Measurements from ENCODE around the gene PTPA. TPM values are rescaled to one million over a fixed set of nuclear protein-coding genes. Genes with fewer than 3 reads are reported as not detected.

The PTPA gene
- total RNA-seq, 2 experiments from 2014 or later = 111 to 113 TPM

- POLR2A ChIA-PET = interaction anchor here (0.6 to 1.1 kb wide), 3 partner anchors 9 to 1101 kb away, joined by 3 read pairs; no protein-coding TSS in a partner anchor
- CTCF ChIA-PET = interaction anchor here (0.9 kb wide), 1 partner anchor 51 kb away, joined by 3 read pairs; no protein-coding TSS in a partner anchor
These were observed 31.0 kb upstream of the PTPA start for GRCh38 chr9:129080298-129080600.

DNA sequence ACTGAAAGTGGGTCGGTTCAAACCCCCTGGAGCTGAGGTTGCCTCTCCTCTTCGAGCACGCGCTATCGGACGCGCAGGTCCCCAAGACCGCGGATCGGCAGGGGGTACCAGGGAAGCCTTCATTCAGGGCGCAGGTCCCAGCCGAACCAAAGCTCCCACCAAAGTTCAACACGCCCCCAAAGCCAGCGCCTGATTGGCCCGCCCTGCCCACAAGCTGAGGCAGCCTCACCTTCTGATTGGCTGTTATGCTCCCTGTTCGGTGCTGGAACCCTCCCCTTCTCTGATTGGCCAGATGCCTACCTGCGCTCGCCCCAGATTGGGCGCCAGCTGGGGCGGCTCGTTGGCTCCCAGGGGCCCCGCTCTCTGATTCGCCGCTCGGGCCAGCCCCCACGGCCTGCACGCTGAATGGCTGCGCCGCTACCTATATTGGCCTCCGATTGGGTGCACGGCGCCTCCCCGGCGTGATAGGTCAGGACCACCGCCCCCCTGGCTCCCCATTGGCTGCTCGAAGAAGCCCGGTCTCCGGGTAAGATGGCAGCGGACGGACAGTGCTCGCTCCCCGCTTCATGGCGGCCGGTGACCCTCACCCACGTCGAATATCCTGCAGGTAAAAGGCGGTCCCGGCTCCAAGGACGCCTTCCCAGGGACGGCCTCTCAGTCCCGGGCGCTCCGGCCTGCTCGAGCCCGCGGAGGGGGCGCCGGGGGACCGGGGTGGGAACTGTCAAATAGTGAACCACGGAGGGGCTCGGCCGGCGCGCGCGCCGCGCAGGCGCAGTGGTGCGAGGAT is 30.4 kb upstream of the PTPA start, which contains the start of gene DOLPP1:
Gene DOLPP1 (plus strand): TSS at position 511 of the 787 bp plus-strand sequence. CDS start 21 bp downstream, at position 532.
- ChIA-PET CTCF (interaction anchor here (0.9 kb wide), 1 partner anchor 51 kb away, joined by 3 read pairs; no protein-coding TSS in a partner anchor), POLR2A (interaction anchor here (0.5 to 1.1 kb wide), 6 partner anchors 8 to 1101 kb away, joined by 3 to 4 read pairs (median 3); no protein-coding TSS in a partner anchor)

GRCh38 chr9:129081388-129081904 is 29.8 kb upstream of the PTPA start:
- POLR2A ChIA-PET = interaction anchor here (0.9 to 1.0 kb wide), 2 partner anchors 11 to 93 kb away, joined by 3 read pairs; no protein-coding TSS in a partner anchor
- CTCF ChIA-PET = no interaction called here

DNA sequence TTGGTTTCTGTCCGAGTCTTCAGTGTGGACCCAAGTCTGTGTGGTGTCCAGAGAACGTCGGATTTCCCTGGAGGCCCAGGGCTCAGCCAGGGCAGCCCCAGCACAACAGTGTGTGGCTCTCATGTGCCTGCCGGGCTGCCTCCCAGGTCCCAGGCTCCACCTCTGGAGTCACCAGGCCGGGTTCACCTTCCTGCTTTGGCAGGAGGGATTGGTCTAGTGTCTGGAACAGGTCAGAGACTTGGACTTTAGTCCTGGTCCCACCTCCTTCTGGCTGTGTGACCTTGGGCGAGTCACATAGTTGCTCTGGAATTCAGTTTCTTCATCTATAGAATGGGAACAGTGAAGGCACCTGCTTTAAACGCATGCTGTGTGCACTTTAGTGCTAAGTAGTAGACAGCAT is 27.1 kb upstream of the PTPA start:
- ChIA-PET CTCF (no interaction called here), POLR2A (interaction anchor here (0.5 kb wide), 1 partner anchor 185 kb away, joined by 3 read pairs; no protein-coding TSS in a partner anchor)

DNA sequence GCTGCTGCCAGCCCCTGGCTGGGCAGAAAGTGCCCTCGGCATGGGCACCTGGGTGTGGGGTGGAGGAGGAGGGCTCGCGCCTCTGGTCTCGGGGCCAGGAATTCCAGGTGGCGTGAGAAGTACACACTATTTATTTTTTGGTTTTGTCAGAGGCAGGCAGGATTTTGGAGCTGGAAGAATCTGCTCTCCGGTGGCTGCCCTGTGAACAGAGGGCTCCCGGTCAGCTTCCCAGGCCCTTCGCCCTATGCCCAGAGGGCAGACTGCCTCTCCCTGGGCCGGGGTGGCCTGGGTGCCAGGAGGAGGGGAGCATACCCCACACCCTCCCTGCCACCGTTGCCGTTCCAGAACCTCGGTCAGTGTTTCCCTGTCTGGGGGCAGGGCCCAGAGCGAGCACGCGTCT is 22.0 kb upstream of the PTPA start:
- CTCF ChIA-PET = no interaction called here
- POLR2A ChIA-PET = interaction anchor here (0.8 kb wide), 1 partner anchor 9 kb away, joined by 3 read pairs; no protein-coding TSS in a partner anchor

DNA sequence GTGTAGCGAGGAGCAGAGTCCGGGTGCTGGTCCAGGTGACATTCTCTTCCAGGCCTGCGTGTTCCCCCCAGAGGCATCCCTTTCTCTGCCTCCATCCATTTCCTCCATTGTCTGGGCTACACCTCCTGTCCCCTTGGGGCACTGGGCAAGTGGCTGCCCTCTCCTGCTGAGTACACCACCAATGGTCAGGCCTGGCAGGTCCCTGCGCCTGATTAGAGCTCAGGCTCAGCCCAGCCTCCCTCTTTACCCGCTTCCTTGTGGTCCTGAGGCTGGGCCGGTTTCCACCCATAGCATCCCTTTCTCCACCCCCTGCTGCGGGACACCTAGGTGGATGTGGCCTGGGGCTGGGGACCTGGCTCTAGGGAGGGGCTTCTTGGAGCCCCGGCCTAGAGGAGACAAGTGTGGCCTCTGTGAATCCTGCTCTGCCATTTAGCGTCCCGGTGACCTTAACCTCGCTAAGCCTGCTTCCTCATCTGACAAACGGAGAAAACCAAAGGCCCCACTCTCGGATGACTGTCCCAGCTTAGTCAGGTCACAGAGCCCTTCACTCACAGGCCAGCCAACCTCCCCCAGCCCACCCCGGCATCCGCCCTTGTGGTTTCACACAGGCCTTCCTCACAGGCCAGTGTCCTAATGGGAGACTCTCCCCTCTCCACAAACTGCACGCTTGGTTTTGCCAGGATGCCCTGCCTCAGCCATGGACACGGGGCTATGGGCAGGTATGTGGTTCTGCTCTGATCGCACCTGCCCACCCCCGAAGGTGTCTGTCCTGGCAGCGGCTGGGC is 17.4 kb upstream of the PTPA start:
- CTCF ChIA-PET = no interaction called here
- POLR2A ChIA-PET = no interaction called here

GRCh38 chr9:129094387-129095169 is 16.6 kb upstream of the PTPA start:
- ChIA-PET CTCF (no interaction called here), POLR2A (no interaction called here)

DNA sequence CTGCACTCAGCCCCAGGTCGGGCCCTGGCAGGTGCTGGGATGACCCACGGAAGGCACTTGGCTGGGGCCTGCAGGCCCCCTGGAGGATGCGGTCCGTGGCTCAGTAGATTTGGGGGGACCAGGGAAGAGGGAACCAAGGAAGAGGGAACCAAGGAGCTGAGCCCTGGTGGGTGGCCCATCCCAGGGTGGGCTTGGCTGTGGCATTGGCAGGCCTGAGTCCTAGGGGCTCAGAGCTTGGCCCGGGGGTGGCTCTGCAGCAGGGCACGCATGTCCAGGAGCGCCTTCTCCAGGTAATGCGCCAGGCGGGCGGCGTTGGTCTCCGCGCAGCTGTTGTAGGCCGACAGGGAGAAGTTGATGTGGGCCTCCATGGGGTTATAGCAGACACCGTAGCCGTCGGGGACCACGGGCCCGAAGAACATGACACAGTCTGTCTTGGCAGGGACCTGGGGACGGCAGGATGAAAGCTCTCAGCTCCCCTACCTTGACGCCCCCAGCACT is 16.0 kb upstream of the PTPA start:
- ChIA-PET POLR2A (no interaction called here), CTCF (no interaction called here)

DNA sequence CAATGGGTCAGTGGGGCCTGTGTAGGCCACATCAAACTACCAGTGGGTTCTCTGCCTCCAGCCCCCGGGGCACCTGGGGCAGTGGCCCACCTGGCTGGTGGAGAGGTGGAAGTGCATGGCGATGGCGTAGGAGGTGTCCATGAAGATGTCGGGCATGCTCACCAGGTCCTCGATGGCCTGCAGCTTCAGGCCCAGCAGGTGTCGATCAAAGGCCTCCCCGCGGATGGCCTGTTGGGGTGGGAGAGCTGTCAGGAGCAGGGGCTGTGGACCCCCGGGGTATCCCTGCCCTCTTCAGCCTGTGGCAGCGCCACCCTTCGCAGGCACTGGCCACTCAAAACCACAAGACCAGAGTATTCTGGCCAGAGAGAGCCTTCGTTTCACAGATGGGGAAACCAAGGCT is 15.3 kb upstream of the PTPA start:
- CTCF ChIA-PET = no interaction called here
- POLR2A ChIA-PET = no interaction called here

GRCh38 chr9:129097671-129098306 is 13.4 kb upstream of the PTPA start:
- ChIA-PET POLR2A (interaction anchor here (0.7 kb wide), 1 partner anchor 16 kb away, joined by 3 read pairs; no protein-coding TSS in a partner anchor), CTCF (interaction anchor here (0.7 kb wide), 1 partner anchor 79 kb away, joined by 3 read pairs; no protein-coding TSS in a partner anchor)

DNA sequence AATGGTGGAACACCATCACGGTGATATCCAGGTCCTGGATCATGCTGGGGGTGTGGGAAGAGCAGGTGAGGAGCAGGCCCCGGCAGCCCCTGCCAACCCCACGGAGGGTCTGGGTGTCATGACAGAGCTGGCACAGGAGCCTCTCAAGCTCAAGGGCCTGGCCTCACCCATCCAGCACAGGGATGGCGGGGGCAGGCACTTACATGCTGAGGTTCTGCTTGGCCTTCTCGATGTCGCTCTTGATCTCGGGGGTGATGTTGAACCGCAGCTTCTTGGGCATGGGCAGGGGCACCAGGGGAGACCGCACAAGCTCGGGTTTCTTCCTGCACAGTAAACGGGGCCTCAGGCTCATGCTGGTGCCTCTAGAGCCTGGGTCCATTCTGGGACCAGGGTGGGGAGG is 12.9 kb upstream of the PTPA start:
- ChIA-PET CTCF (no interaction called here), POLR2A (no interaction called here)

DNA sequence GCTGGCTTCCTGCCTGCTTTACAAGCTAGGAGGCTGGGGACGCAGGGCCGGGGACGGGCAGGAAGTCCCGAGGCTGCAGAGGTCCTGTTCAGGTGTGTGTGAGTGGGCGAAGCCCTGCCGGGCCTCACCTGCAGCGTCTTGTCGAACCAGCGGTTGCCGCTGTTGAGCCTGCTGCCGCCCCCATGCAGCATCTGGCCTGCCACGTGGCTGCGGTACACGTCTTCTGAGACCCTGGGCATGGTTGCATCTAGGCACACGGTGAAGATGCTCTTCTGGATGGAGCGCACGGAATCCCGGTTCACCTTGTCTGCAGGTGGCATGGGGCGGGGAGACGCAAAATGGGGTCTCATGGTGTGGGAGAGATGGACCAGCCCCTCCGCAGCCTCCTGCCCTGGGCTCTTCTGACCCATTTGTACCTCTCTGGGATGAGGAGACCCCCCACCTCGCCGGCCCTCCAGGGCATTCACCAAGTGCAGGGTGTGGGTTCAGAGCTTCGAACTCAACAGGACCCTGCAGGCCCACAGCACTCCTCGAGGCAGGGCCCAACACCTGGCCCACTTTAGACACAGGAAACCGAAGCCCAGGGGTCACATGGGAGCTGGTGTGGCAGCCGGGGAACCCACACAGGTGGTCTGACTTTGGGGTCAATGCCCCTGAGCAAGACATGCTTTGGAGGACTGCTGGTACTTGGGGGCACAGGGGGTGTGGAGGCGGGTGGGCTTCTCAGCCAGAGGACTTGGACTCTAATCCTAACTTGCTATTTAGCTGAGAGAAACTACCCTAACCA is 10.6 kb upstream of the PTPA start:
- POLR2A ChIA-PET = no interaction called here
- CTCF ChIA-PET = no interaction called here

DNA sequence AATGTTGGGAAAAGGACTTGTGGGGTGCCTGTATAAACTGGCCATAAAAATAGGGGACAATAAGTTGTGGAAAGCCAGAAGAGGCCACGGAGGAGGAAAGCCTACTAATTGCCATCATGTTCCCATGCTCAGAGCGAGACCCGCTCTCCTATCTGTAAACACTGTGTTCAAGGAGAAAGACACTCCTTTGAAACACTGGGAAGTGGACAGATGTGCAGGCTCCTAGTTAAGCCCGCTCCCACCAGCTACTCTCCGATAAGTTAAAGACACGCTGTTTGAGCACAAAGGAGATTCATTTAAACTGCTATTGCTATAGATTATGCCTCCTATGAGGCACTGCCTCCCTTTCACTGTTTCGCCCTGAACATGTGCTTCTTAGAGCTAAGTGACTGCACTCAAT is 9.9 kb upstream of the PTPA start:
- ChIA-PET CTCF (no interaction called here), POLR2A (no interaction called here)

- POLR2A ChIA-PET = no interaction called here
- CTCF ChIA-PET = no interaction called here
These were observed 9.1 kb upstream of the PTPA start for GRCh38 chr9:129102095-129102525.

GRCh38 chr9:129102791-129103594 is 8.2 kb upstream of the PTPA start:
- POLR2A ChIA-PET = interaction anchor here (0.6 kb wide), 1 partner anchor 111 kb away, joined by 7 read pairs; no protein-coding TSS in a partner anchor
- CTCF ChIA-PET = no interaction called here

DNA sequence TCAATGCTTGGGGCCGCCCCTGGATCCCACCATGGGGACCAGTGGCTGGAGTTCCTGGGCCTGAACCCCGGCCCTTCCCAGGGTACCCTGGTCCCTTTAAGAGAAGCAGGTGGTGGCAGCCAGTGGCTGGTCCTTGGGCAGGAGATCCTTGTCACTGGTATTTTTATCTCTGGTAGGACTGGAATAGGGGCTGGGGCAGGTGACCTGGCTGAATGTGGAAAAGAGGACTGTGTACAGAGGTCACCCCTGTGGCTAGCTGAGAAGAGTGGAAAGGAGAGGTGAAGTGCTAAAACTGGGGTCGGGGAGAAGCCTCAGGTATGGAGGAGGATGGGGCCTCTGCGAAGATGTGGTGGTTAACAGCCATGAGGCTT is 7.6 kb upstream of the PTPA start:
- CTCF ChIA-PET = interaction anchor here (0.6 kb wide), 1 partner anchor 935 kb away, joined by 3 read pairs; no protein-coding TSS in a partner anchor

DNA sequence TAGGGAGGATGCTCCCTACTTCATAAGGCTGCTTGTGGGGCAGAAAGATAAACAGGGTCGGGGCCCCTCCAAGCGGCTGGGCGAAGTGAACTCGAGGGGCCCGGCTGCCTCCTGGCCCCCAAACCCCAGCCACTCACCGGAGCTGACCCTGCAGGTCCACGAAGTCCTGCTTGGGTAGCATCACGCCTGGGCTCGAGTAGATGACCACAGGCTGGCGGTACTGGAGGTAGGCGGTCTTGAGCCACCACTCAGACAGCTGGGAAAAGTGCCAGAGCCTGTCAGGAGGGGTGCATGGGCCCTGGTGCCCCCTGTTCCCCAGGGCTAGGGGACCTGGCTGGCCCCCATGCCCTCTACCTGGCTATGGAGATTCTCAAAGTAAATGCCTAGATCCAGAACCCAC is 7.2 kb upstream of the PTPA start:
- ChIA-PET POLR2A (no interaction called here), CTCF (interaction anchor here (0.6 kb wide), 1 partner anchor 935 kb away, joined by 3 read pairs; no protein-coding TSS in a partner anchor)

More for the DNA sequence above, 7.6 kb upstream of the PTPA start:
- POLR2A ChIA-PET = no interaction called here
